ENCODE data around the gene PPP4R3A.

DNA sequence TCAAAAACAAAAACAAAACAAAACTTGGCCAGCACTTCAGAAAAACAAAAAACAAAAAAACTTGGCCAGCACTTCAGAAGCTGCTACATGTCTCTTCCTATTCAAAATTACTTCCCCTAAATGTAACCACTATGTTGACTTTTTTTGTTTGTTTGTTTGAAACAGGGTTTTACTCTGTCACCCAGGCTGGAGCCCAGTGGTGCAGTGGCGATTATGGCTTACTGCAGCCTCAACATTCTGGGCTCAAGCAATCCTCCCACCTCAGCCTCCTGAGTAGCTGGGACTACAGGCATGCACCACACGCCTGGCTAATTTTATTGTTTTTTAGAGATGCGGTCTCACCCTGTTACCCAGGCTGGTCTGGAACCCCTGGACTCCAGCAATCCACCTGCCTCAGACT lies 38.0 kb upstream of the PPP4R3A start:
- TF ChIP-seq POLR2A (IDR thresholded peaks at IDR 0.05) (no peak), CTCF (IDR thresholded peaks at IDR 0.05) (no peak)

Measured in adrenal gland (tissue), 5 donors.